HUES6 (cell line): ENCODE measurements around the gene CARD11.

Source experiments
- H3K27ac ChIP-seq: 2 replicates; pipeline ENCODE4 v1.7.0; 2013; ENCODE audit warnings: low read depth, mild to moderate bottlenecking, low read length, inconsistent platforms
- H3K27me3 ChIP-seq: 2 replicates; pipeline ENCODE4 v1.6.1; 2013; ENCODE audit warnings: low read length; ENCODE audit not compliant: control insufficient read depth, insufficient read depth
- H3K36me3 ChIP-seq: 2 replicates; pipeline ENCODE4 v1.6.1; 2013; ENCODE audit warnings: low read length; ENCODE audit not compliant: control insufficient read depth, insufficient read depth
- H3K4me1 ChIP-seq: 2 replicates; pipeline ENCODE4 v1.6.1; 2013; ENCODE audit warnings: low read length; ENCODE audit not compliant: control insufficient read depth, insufficient read depth
- H3K4me3 ChIP-seq: 2 replicates; pipeline ENCODE4 v1.5.1; 2013; ENCODE audit warnings: low read depth, low read length
- H3K9ac ChIP-seq: one replicate; pipeline ENCODE4 v1.6.1; 2013; ENCODE audit warnings: mild to moderate bottlenecking, low read length
- H3K9me3 ChIP-seq: 2 replicates; pipeline ENCODE4 v1.6.1; 2013; ENCODE audit warnings: low read depth, low read length; ENCODE audit not compliant: control insufficient read depth, insufficient read depth

The CARD11 gene

DNA sequence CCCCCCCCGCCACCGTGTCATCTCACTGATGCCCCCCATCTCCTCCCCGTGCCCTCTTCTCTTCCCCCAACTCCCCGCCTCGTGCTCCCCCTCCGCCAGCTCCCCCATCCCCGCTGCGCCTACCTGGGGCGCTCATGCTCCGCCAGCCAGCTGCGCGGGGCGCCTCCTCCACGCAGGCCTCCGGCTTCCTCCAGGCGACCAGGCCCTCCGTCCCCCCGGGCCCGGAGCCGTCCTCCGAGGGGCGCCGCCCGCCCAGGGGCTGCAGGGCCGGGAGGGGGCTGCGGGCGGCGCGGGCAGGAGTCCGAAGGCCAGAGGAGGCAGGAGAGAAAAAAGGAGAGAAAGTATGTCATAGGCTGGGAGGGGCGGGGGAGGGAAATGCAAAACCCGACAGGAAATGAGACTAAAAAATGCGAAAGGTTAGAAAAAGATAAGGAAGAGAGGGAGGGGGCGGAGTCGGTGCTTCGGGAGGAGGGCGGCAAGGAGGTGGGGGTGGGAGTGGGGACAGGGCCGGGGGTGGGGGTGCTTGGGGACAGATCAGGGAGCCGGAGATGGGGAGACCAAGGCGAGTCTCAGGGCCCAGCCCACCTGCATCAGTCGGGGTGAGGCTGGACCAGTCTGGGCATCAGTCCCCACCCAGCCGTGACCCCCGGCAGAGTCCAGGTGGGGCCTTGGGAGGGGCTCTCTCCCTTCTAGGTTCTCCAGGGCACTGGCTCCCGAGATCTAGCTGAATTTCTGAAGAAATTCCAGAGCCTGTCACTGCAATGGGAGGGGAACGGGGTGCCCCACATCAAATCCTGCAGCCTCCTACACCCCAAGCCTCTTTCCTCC, at the start of gene CARD11:
Gene CARD11 (minus strand): TSS at position 324 of the 828 bp plus-strand sequence. CDS start 85,361 bp downstream, outside the sequence.
- no peak within 1 kb of the TSS for H3K27ac ChIP-seq
- H3K4me3 ChIP-seq = peak within 1 kb of the TSS; percentile 68

DNA sequence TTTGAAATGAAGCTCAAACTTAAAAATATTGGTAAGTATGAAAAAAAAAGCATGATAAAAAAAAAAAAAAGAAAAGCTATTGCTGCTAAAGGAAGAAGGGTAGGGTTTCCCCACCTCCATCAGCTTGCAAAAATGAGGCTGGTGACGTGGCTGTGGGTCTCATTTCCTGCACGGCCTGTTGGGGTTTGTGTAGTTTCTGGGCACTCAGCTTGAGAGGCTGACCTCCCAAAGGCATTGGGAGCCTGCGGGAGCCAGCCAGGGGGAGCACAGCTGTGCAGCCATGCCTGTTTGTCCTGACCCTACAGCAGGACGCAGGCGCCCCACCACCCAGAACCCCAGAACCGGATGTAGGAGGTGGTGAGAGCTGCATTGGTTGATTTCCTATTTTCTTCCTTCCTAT, 48.8 kb upstream of the CARD11 start:
- Histone ChIP-seq H3K9ac (no peak overlapping the region), H3K4me1 (peaks cover 3% of the 10 kb centered on the region; the same call in 1 of the 2 replicates), H3K4me3 (no peak overlapping the region), H3K9me3 (no peaks in the 10 kb centered on the region), H3K27me3 (no peaks in the 10 kb centered on the region), H3K27ac (no peak overlapping the region), H3K36me3 (no peaks in the 10 kb centered on the region)

More for the DNA sequence above, at the start of gene CARD11:
- H3K9ac ChIP-seq = peak within 1 kb of the TSS; percentile 44
- H3K27me3 ChIP-seq = no peaks in the 10 kb centered on the region
- H3K4me1 ChIP-seq = peaks cover 13% of the 10 kb centered on the region
- H3K9me3 ChIP-seq = peaks cover 2% of the 10 kb centered on the region; the same call in 1 of the 2 replicates
- no peaks in the 10 kb centered on the region for H3K36me3 ChIP-seq

DNA sequence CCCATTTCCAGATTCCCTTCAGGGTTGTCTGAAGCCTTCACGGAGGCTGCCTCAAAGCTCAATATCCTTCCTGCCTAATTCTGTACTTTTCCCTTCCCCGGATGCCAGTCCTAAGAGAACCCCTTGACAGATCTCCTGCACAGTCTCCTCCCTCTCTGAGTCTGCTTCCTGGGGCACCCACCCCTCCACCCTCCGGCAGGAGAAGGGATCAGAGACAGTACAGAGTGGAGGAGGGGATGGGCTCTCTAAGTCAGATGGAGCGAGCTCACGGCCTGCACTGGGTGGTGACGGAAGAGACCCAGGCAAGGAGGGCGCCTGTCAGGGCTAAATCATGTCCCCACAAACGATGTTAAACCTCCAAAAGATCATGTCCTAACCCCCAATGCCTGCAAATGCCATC, 48.0 kb upstream of the CARD11 start:
- Histone ChIP-seq H3K4me1 (peaks cover 3% of the 10 kb centered on the region; the same call in 1 of the 2 replicates), H3K4me3 (no peak overlapping the region), H3K36me3 (no peaks in the 10 kb centered on the region), H3K27ac (no peak overlapping the region), H3K9me3 (no peaks in the 10 kb centered on the region), H3K27me3 (peaks cover 2% of the 10 kb centered on the region; the same call in 1 of the 2 replicates), H3K9ac (no peak overlapping the region)

DNA sequence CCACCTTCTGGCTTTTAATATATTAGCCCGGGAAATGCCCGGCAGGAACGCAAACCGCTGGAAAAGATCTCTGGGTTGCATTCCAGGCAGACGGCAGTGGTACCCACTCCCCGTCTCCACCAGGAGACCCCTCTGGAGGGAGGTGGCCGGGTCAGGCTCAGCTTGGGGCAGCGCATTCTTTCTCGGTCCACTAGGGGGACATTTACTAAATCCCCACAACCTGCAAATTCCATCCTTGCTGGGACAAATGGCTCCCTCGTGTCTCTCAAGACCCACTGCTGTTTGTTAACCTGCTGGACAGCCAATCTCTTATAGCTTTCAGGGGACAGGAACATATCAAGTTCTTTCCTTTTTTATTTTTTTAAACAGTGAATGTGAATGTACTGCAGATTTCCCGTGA, 45.8 kb upstream of the CARD11 start:
- Histone ChIP-seq H3K27ac (no peak overlapping the region), H3K4me1 (peaks cover 3% of the 10 kb centered on the region; the same call in 1 of the 2 replicates), H3K36me3 (no peaks in the 10 kb centered on the region), H3K9me3 (no peaks in the 10 kb centered on the region), H3K4me3 (no peak overlapping the region), H3K9ac (no peak overlapping the region), H3K27me3 (peaks cover 2% of the 10 kb centered on the region; the same call in 1 of the 2 replicates)

DNA sequence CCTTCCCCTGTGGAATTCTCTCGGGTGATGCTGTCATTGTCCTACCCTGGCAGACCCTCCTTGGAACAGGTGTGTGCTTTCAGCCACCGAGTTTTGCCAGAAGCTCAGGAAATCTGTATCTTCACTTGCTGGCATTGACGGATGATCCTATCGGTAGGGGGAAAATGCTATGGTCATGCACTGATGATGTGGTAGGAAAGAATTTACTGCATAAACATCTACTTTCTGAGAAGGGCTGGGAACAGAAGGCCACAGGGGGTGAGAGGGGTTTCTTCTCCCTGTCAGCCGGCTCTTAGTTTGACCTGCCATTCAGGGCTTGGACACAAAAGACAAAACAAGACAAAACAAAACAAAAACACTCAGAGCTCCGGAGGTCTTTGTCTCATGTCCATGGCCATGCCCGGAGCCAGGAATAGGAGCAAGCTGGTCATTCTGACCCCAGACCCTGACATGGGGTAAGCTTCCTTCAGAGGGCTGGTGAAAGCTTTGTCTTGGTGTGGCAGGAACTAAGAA, 43.6 kb upstream of the CARD11 start:
- H3K27ac ChIP-seq = no peak overlapping the region
- peaks cover 2% of the 10 kb centered on the region; the same call in 1 of the 2 replicates for H3K27me3 ChIP-seq
- no peak overlapping the region for H3K4me3 ChIP-seq
- H3K9me3 ChIP-seq = no peaks in the 10 kb centered on the region
- H3K9ac ChIP-seq = no peak overlapping the region
- peaks cover 3% of the 10 kb centered on the region; the same call in 1 of the 2 replicates for H3K4me1 ChIP-seq
- no peaks in the 10 kb centered on the region for H3K36me3 ChIP-seq

DNA sequence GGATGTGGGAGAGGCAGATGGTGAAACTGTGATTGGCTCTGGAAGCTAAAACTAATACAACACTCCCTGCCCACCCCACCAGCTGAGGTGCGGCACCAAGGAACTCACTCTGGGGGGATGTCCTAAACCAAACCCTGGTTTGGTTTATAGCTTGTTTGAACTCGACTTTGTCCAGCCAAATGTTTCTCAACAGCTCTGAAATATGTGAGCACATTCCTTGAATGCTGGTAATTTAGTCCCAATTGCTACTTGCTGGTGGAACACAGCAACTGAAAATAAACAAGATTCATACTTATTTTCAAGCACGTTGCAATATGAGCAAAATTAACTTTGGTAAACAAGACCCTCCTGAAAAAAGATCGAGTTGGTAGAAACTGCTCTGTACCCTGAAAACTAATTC, 39.7 kb upstream of the CARD11 start:
- Histone ChIP-seq H3K4me1 (no peaks in the 10 kb centered on the region), H3K9me3 (no peaks in the 10 kb centered on the region), H3K9ac (no peak overlapping the region), H3K27me3 (peaks cover 2% of the 10 kb centered on the region; the same call in 1 of the 2 replicates), H3K4me3 (no peak overlapping the region), H3K27ac (no peak overlapping the region), H3K36me3 (no peaks in the 10 kb centered on the region)

DNA sequence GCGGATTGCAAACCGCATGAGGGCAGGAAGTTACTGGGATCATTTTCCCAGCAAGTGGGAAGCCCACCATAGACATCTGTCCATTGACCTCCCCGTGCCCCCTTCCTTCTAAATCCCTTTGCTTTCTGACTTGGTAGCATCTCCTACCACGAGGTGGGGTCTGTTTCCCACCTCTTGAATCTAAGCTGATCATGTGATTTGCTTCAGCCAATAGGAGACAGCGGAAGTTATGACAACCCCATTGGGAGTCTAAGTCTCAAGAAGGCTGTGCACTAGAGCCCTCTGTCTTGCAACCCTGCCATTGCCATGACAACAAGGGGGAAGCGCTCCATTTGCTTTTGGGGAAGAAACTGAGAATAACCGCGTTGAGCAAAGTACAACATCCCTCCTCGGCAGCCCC, 39.2 kb upstream of the CARD11 start:
- Histone ChIP-seq H3K9ac (no peak overlapping the region), H3K4me1 (no peaks in the 10 kb centered on the region), H3K9me3 (no peaks in the 10 kb centered on the region), H3K27ac (no peak overlapping the region), H3K36me3 (no peaks in the 10 kb centered on the region), H3K27me3 (peaks cover 2% of the 10 kb centered on the region; the same call in 1 of the 2 replicates), H3K4me3 (no peak overlapping the region)

DNA sequence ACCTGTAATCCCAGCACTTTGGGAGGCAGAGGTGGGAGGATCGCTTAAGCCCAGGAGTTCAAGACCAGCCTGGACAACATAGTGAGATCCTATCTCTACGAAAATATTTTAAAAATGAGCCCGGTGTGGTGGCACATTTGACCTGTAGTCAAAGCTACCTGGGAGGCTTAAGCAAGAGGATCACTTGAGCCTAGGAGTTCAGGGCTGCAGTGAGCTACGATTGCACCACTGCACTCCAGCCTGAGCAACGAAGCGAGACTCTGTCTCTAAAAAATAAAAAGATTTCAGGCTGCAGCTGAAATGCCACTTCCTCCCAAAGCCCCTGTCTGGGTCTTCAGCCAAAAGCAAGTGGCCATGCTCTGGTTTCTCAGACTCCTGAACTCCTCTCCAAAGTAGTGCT, 38.7 kb upstream of the CARD11 start:
- Histone ChIP-seq H3K27me3 (peaks cover 2% of the 10 kb centered on the region; the same call in 1 of the 2 replicates), H3K4me3 (no peak overlapping the region), H3K4me1 (no peaks in the 10 kb centered on the region)

DNA sequence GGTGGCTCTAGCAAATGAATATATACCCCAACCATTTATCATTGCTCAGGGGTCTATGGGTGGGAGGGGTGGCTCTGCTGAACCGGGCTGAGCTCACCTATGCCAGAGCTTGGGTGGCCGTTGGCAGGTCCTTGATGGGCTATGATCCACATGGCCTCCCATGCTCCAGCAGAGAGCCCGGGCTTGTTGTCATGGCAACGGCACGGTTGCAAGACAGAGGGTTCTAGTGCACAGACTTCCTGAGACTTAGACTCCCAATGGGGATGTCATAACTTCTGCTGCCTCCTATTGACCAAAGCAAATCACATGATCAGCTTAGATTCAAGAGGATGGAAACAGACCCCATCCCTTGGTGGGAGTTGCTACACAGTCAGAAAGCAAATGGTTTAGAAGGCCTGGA, 36.4 kb upstream of the CARD11 start:
- peaks cover 10% of the 10 kb centered on the region for H3K9me3 ChIP-seq
- H3K27me3 ChIP-seq = no peaks in the 10 kb centered on the region
- H3K4me3 ChIP-seq = no peak overlapping the region
- no peak overlapping the region for H3K9ac ChIP-seq
- no peaks in the 10 kb centered on the region for H3K4me1 ChIP-seq
- no peaks in the 10 kb centered on the region for H3K36me3 ChIP-seq
- H3K27ac ChIP-seq = no peak overlapping the region

More for the DNA sequence above, 38.7 kb upstream of the CARD11 start:
- no peak overlapping the region for H3K27ac ChIP-seq
- no peak overlapping the region for H3K9ac ChIP-seq
- H3K9me3 ChIP-seq = no peaks in the 10 kb centered on the region
- no peaks in the 10 kb centered on the region for H3K36me3 ChIP-seq

DNA sequence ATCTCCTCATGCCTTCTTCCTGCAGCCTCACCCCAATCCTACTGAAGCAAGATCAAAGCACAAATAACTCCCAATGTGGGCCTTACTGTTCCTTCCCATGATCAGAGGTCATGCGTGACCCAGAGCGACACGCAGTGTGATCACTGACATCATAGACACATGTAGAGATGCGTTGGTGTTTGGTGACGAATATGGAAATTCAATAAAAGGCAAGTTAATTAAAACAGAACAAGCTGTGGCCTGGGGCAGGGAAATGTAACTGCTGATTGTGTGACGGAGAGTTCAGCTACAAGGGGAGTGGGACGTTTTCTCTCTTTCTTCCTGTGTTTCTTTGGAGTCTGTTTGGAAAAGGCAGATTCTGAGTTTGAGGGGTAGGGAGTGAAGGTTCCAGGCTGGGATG, 34.8 kb upstream of the CARD11 start:
- Histone ChIP-seq H3K9ac (no peak overlapping the region), H3K9me3 (peaks cover 11% of the 10 kb centered on the region), H3K27ac (no peak overlapping the region), H3K27me3 (no peaks in the 10 kb centered on the region), H3K4me1 (no peaks in the 10 kb centered on the region), H3K4me3 (no peak overlapping the region), H3K36me3 (no peaks in the 10 kb centered on the region)

DNA sequence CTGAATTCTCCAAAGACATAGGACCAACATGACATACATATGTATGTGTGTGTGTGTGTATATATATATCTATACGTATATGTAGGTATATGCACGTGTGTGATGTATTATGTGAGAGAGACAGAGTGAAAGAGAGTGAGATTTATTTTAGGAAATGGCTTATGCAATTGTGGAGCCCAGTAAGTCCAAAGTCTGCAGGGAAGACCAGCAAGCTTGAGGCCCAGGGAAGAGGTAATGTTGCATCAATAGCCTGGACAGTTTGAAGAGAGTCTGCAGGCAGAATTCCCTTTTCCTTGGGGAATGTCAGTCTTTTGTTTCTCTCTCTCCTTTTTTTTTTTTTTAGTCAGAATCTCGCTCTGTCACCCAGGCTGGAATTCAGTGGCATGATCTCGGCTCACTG, 33.0 kb upstream of the CARD11 start:
- Histone ChIP-seq H3K4me3 (no peak overlapping the region), H3K9ac (no peak overlapping the region), H3K9me3 (peaks cover 11% of the 10 kb centered on the region), H3K4me1 (no peaks in the 10 kb centered on the region), H3K27me3 (no peaks in the 10 kb centered on the region), H3K36me3 (no peaks in the 10 kb centered on the region), H3K27ac (no peak overlapping the region)
